Measurements from ENCODE around the gene TSPAN16.

The TSPAN16 gene

GRCh38 chr19:11345122-11345803 is 49.3 kb downstream of the TSPAN16 start:
- 75% methylated on average over 15 of the region's 15 CpGs for WGBS

DNA sequence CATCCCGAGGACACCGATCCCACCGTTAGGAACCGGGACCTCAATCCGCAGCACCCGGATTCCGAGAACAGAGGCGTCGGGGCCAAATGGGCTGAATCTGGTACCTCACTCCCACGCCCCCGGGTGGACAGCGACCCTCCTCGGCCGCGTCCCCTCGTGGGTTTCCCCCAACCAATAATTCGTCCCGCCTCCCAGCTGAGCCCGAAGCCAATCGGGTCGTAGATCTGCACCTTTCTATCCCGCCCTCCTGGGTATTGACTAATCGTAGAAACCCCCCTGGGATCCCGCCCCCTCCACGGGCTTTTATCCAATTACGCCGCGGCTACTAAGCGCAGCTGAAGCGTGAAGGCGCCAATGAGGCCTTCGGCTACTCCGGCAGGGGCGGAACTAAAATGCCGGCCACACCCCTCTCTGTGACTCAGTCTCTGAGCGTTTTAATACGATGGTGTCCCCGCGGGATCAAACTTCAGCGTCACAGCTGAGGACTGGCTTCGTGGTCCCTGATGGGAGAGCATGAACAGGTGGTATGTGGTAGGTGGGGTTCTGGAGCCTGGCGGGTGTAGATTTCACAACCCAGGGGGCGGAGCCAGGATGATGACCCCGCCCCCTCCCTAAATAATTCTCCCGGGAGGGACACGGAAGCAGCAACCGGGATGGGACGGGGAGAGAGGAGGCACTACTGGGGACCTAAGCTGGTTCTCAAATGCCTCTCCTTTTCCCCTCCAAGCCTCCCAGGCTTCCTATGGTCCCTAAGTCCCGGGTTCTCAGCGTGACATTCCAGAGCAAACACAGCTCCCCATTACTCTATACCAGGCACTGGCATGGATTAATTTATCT is 50.4 kb downstream of the TSPAN16 start, which contains the start of the genes CCDC159 and TMEM205:
TSS of gene CCDC159 (plus strand) at position 416 of the 837 bp plus-strand sequence. CDS start at position 504, 88 bp downstream.
TSS of gene TMEM205 (minus strand) at position 165 of the 837 bp plus-strand sequence. CDS start 649 bp downstream, outside the sequence.
- H2AFZ ChIP-seq (ENCODE audit: low read depth, low read length): peak within 1 kb of the TSS; percentile 47
- H2BK5ac ChIP-seq (ENCODE audit: low read depth, low read length, poor library complexity, severe bottlenecking): peak within 1 kb of the TSS; percentile 46
- peak within 1 kb of the TSS; percentile 94 for H2BK15ac ChIP-seq (ENCODE audit: low read depth, poor library complexity, severe bottlenecking)
- peak within 1 kb of the TSS; percentile 54 to 60 for H3K18ac ChIP-seq (ENCODE audit: low read depth in 1 of 2, low read length in 2 of 2)
- H4K91ac ChIP-seq (ENCODE audit: low read length): peak within 1 kb of the TSS; percentile 81
- peak within 1 kb of the TSS; percentile 89 for H3K9ac ChIP-seq (ENCODE audit: low read length)
- peak within 1 kb of the TSS; percentile 19 to 88 for H3K4ac ChIP-seq (ENCODE audit: low read depth in 1 of 2, low read length in 2 of 2)
- H2AK5ac ChIP-seq (ENCODE audit: low read length, severe bottlenecking): peak within 1 kb of the TSS; percentile 58
- H3K9me3 ChIP-seq (ENCODE audit: control insufficient read depth, low read length): peaks cover 10% of the 10 kb centered on the region
- H3K4me2 ChIP-seq (ENCODE audit: low read length, poor library complexity, severe bottlenecking): peak within 1 kb of the TSS; percentile 86
- peak within 1 kb of the TSS; percentile 77 to 89 for H3K4me3 ChIP-seq (ENCODE audit: insufficient read depth in 1 of 2, low read depth in 1 of 2, low read length in 2 of 2)
- H3K27me3 ChIP-seq (ENCODE audit: control insufficient read depth in 1 of 2, insufficient read depth in 1 of 2, low read length in 2 of 2): no peaks in the 10 kb centered on the region
- peak; percentile 100 for DNase-seq
- peaks cover 14% of the 10 kb centered on the region for H3K4me1 ChIP-seq (ENCODE audit: control insufficient read depth, insufficient read depth, low read depth, low read length)
- peak within 1 kb of the TSS; percentile 89 for H4K8ac ChIP-seq (ENCODE audit: low read length)
- peak within 1 kb of the TSS in 1 of 2 experiments; percentile 49 for H3K14ac ChIP-seq (ENCODE audit: low read length in 2 of 2)
- H3K79me1 ChIP-seq (replicated peaks; ENCODE audit: low read length, poor library complexity, severe bottlenecking): peaks cover 12% of the 10 kb centered on the region
- H3K27ac ChIP-seq (ENCODE audit: low read length, poor library complexity, severe bottlenecking): peak within 1 kb of the TSS; percentile 51
- peak within 1 kb of the TSS; percentile 50 for H2BK120ac ChIP-seq (ENCODE audit: low read depth, low read length)
- H3K36me3 ChIP-seq (ENCODE audit: control insufficient read depth in 1 of 2, insufficient read depth in 2 of 2, low read depth in 1 of 2, low read length in 2 of 2): peaks cover 4 to 10% of the 10 kb centered on the region in 2 experiments
- peak within 1 kb of the TSS; percentile 55 to 91 for H2BK12ac ChIP-seq (ENCODE audit: low read length in 2 of 2)
- no peak within 1 kb of the TSS for H3K23ac ChIP-seq (ENCODE audit: low read length in 2 of 2)
- under 1% methylated on average over 50 of the region's 50 CpGs for WGBS

More at GRCh38 chr19:11345122-11345803, 49.3 kb downstream of the TSPAN16 start:
- H3K4ac ChIP-seq (ENCODE audit: low read depth in 1 of 2, low read length in 2 of 2): peak overlapping the region; percentile 13 to 19
- no peak overlapping the region for H2AFZ ChIP-seq (ENCODE audit: low read depth, low read length)
- peak overlapping the region; percentile 48 for H4K91ac ChIP-seq (ENCODE audit: low read length)
- H3K18ac ChIP-seq (ENCODE audit: low read depth in 1 of 2, low read length in 2 of 2): peak overlapping the region; percentile 29 to 60
- peaks cover 12% of the 10 kb centered on the region for H3K79me1 ChIP-seq (replicated peaks; ENCODE audit: low read length, poor library complexity, severe bottlenecking)
- no peak for DNase-seq
- H3K4me2 ChIP-seq (ENCODE audit: low read length, poor library complexity, severe bottlenecking): peak overlapping the region; percentile 60
- H4K8ac ChIP-seq (ENCODE audit: low read length): peak overlapping the region; percentile 80
- H3K36me3 ChIP-seq (ENCODE audit: control insufficient read depth in 1 of 2, insufficient read depth in 2 of 2, low read depth in 1 of 2, low read length in 2 of 2): peaks cover 4 to 13% of the 10 kb centered on the region in 2 experiments
- H3K4me1 ChIP-seq (ENCODE audit: control insufficient read depth, insufficient read depth, low read depth, low read length): peaks cover 14% of the 10 kb centered on the region
- no peak overlapping the region for H3K27ac ChIP-seq (ENCODE audit: low read length, poor library complexity, severe bottlenecking)
- H2BK120ac ChIP-seq (ENCODE audit: low read depth, low read length): peak overlapping the region; percentile 50
- peak overlapping the region; percentile 49 for H2AK5ac ChIP-seq (ENCODE audit: low read length, severe bottlenecking)
- H3K9ac ChIP-seq (ENCODE audit: low read length): peak overlapping the region; percentile 89
- H2BK15ac ChIP-seq (ENCODE audit: low read depth, poor library complexity, severe bottlenecking): peak overlapping the region; percentile 92
- peaks cover 10% of the 10 kb centered on the region for H3K9me3 ChIP-seq (ENCODE audit: control insufficient read depth, low read length)
- H3K14ac ChIP-seq (ENCODE audit: low read length in 2 of 2): no peak overlapping the region
- H3K4me3 ChIP-seq (ENCODE audit: insufficient read depth in 1 of 2, low read depth in 1 of 2, low read length in 2 of 2): peak overlapping the region in 1 of 2 experiments; percentile 89
- H3K23ac ChIP-seq (ENCODE audit: low read length in 2 of 2): no peak overlapping the region
- H2BK5ac ChIP-seq (ENCODE audit: low read depth, low read length, poor library complexity, severe bottlenecking): no peak overlapping the region
- peak overlapping the region; percentile 55 to 91 for H2BK12ac ChIP-seq (ENCODE audit: low read length in 2 of 2)
- no peaks in the 10 kb centered on the region for H3K27me3 ChIP-seq (ENCODE audit: control insufficient read depth in 1 of 2, insufficient read depth in 1 of 2, low read length in 2 of 2)

DNA sequence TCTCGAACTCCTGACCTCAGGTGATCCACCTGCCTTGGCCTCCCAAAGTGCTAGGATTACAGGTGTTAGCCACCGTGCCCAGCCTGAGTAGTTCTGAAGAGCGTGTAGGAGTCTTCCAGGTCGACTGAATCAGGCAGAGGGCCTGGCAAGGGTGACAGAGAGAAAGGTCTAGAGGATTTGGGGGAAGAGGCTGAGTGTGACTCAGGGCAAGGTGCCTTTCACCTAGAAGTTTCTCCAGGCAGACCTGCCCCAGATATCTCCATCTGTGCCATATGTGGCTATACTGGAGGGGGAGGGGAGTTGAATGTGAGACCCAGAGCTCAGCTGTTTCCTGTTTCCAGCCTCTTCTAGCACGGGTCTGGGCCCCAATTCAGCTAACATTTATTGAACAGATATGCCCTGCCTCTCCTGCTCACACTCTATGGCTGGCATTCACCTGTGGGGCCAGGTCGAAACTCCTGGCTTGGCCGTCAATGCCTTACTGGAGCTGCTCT is 51.6 kb downstream of the TSPAN16 start:
- no peak overlapping the region for H3K4me2 ChIP-seq (ENCODE audit: low read length, poor library complexity, severe bottlenecking)

More for the DNA sequence above, 51.6 kb downstream of the TSPAN16 start:
- Histone ChIP-seq H3K79me1 (replicated peaks; ENCODE audit: low read length, poor library complexity, severe bottlenecking) (peaks cover 11% of the 10 kb centered on the region), H3K9ac (ENCODE audit: low read length) (no peak overlapping the region), H2BK15ac (ENCODE audit: low read depth, poor library complexity, severe bottlenecking) (no peak overlapping the region), H3K4me3 (ENCODE audit: insufficient read depth in 1 of 2, low read depth in 1 of 2, low read length in 2 of 2) (no peak overlapping the region), H3K4me1 (ENCODE audit: control insufficient read depth, insufficient read depth, low read depth, low read length) (peaks cover 14% of the 10 kb centered on the region), H3K27ac (ENCODE audit: low read length, poor library complexity, severe bottlenecking) (no peak overlapping the region), H3K9me3 (ENCODE audit: control insufficient read depth, low read length) (peaks cover 10% of the 10 kb centered on the region), H3K14ac (ENCODE audit: low read length in 2 of 2) (no peak overlapping the region), H3K23ac (ENCODE audit: low read length in 2 of 2) (no peak overlapping the region), H4K8ac (ENCODE audit: low read length) (no peak overlapping the region), H2AFZ (ENCODE audit: low read depth, low read length) (no peak overlapping the region), H2BK5ac (ENCODE audit: low read depth, low read length, poor library complexity, severe bottlenecking) (no peak overlapping the region), H3K4ac (ENCODE audit: low read depth in 1 of 2, low read length in 2 of 2) (no peak overlapping the region), H2AK5ac (ENCODE audit: low read length, severe bottlenecking) (no peak overlapping the region), H3K27me3 (ENCODE audit: control insufficient read depth in 1 of 2, insufficient read depth in 1 of 2, low read length in 2 of 2) (peaks cover 0 to 3% of the 10 kb centered on the region in 2 experiments), H3K36me3 (ENCODE audit: control insufficient read depth in 1 of 2, insufficient read depth in 2 of 2, low read depth in 1 of 2, low read length in 2 of 2) (peaks cover 0 to 4% of the 10 kb centered on the region in 2 experiments), H2BK12ac (ENCODE audit: low read length in 2 of 2) (no peak overlapping the region), H3K18ac (ENCODE audit: low read depth in 1 of 2, low read length in 2 of 2) (no peak overlapping the region), H4K91ac (ENCODE audit: low read length) (no peak overlapping the region), H2BK120ac (ENCODE audit: low read depth, low read length) (no peak overlapping the region)
- DNase-seq: no peak
- 79% methylated on average over 7 of the region's 7 CpGs for WGBS
